Measurements from ENCODE around the gene PCSK9. TPM values are rescaled to one million over a fixed set of nuclear protein-coding genes. Genes with fewer than 3 reads are reported as not detected.
A peak's percentile ranks its signal among the peaks of the same experiment; 100 is the strongest.

Gene PCSK9
- polyA plus RNA-seq (2013, experiment 1 of 2; ENCODE audit: insufficient read length) = 0.92 TPM
- 0.69 TPM for polyA plus RNA-seq (2013, experiment 2 of 2; ENCODE audit: insufficient read length)

DNA sequence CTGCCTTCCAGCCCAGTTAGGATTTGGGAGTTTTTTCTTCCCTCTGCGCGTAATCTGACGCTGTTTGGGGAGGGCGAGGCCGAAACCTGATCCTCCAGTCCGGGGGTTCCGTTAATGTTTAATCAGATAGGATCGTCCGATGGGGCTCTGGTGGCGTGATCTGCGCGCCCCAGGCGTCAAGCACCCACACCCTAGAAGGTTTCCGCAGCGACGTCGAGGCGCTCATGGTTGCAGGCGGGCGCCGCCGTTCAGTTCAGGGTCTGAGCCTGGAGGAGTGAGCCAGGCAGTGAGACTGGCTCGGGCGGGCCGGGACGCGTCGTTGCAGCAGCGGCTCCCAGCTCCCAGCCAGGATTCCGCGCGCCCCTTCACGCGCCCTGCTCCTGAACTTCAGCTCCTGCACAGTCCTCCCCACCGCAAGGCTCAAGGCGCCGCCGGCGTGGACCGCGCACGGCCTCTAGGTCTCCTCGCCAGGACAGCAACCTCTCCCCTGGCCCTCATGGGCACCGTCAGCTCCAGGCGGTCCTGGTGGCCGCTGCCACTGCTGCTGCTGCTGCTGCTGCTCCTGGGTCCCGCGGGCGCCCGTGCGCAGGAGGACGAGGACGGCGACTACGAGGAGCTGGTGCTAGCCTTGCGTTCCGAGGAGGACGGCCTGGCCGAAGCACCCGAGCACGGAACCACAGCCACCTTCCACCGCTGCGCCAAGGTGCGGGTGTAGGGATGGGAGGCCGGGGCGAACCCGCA, at the start of gene PCSK9:
Gene PCSK9, plus strand, starts transcription at position 207 of the 741 bp plus-strand sequence. Its CDS starts 290 bp downstream, at position 497.
- DNase-seq = peak; percentile 40

DNA sequence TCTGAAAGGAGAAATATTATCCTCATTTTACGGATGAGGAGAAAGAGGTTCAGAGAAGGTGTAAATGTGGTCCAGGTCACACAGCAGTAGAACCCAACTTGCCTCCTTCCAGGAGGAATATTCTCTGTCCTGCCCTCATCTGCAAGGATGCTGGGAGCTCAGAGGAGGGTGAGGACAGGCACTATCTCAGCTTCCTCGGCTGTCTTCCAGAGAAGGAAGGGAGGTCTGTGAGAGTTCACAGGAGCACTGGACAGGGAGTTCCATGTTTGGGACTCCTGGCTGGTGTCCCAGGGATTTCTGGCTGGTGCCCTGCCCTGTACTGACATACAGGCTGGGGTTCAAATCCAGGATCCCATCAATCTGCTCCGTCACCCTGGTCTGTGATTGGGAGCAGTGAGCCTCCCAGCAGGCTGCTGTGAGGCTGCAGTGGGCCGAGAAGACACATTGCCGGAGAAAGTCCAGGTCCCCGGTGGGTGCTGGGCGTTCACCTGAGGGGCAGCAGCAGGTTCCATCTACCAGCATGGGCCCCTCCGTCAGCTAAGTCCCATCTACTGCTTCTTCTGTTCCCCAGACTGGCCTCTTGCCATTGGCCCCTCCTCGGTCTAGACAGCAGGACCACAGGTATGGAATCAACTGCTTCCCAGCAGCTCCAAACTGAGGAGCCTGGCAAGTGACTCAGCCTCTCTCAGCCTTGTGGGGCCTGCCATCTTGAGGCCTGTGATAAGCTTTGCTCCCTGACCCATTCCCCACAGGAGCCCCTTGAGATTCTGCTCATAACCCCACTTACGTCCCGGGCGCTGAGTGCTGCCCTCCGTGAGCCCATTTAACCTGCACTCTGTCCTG, 49.2 kb upstream of the PCSK9 start:
- DNase-seq = peak; percentile 27

DNA sequence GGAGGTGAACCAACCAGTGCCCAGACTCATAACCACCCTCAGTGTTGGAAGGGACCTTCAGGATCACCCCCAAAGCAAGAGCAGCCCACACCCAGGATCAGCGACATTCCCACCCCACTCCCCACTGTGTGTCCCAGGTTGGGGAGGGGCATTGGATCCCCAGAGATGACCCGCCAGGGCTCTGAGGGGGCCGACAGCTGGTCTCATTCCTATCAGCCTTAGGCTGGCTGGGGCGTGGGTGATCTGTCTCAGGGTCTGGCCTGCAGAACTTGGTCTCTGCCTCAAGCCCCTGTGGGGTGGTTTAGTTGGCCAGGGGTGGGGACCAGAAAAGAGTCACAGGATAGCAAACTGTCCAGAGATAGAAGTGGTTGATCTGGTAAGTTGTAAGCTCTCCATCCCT, 48.4 kb upstream of the PCSK9 start:
- no peak for DNase-seq

DNA sequence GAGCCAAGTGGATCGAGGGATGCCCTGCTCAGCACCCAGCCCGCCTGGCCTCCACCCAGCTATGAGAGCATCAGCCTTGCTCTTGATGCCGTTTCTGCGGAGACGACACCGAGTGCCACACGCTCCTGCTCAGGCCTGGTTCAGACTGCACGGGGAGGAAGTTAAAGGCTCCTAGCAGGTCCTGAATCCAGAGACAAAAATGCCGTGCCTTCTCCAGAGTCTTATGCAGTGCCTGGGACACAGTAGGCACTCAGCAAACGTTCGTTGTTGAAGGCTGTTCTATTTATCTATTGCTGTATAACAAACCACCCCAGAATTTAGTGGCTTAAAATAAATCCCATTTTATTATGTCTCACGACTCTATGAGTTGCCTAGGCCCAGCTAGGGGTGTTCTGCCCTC, 47.4 kb upstream of the PCSK9 start:
- DNase-seq = no peak

DNA sequence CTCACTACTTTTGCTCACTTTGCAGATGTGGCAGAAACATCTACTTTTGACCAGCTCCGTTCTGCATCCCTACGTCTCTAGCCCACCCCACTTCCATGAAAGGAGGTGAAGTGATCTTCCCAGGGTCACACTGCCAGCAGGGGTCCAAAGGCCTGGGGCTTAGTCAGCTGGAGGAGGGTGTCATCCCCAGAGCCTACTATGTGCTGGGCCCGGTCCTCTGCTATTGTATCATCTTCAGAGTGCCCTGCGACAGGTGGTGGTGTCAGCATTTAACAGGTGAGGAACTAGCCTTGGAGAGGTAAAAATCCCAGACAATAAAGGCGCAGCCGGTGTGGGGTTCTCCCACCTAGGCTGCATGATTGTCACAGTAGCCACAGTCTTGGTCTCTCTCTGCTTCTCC, 46.2 kb upstream of the PCSK9 start:
- DNase-seq = no peak

DNA sequence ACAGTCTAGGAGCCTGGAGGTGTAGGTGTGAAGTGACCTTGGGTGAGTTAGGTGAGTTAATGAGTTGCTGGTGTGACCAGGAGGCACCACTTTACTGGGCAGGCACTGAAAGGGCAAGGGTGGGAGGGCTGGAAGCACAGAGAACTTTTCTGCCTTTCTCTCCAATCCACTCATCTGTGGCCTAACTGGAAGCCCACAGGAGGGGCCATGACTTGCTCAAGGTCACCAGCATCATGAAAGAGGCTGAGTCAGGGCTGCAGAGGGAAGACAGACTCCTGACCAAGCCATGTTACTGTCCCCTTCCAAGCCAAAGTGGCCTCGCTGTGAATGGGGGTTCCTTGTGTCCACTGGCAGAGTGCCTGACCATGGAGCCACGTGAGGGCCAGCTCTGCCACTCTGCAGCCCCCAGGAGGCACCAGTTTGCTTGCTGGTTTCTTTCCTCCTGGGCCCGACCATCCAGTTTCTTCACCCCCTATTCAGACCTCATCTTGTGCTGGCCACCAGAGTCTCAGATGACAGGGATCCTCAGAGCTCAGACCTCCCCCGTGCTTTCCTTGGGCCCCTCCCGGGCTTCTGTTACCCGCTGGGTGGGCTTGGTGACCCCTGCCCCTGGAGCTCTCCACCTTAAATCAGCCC, 44.9 kb upstream of the PCSK9 start:
- no peak for DNase-seq

DNA sequence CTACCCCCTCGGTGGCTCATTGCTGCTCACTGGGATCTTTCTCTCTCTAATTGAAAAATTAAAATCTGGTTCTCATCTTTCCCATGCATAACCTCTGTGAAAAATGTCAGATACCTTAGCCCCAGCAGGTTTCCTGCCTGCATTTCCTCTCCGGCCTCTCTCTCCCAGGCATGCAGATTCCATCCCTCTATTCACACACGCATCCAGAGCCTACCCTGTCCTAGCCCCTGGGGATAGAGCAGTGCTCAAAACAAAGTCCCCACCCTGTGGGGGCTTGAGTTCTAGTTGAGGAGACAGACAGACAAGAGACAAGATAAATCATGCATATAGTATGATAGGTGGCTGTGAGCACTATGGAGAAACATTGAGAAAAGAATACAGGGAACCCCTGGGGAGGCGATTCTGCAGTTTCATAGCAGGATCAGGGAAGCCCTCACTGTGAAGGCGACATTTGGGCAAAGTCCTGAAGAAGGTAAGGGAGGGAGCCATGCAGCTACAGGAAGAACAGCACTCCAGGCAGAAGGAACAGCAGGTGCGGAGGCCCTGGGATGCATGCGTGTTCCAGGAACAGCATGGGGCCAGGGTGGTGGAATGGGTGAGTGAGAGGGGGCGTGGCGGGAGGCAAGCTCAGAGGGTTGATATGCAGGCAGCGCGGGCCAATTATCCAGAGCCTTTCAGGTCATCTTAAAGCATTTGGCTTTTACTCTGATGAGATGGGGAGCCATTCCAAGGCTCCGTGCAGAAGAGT, 44.2 kb upstream of the PCSK9 start:
- no peak for DNase-seq

DNA sequence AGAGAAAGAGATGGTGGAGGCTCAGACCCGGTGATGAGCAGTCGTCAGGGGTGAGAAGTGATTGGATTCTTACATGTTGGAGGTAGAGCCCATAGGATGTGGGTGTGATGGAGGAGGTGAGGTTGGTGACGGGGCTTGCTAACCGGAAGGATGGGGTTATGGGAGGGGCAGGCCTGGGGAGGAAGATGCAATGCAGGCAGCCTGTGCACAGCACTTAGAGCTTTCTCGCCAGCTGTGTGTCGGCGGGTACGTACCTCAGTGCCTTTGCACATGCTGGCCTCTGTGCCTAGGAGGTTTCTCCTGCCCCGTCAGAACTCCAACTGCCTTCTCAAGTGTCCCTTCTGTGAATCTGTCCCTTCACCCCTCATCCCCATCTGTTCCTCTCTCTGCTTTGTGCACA, 43.5 kb upstream of the PCSK9 start:
- no peak for DNase-seq

DNA sequence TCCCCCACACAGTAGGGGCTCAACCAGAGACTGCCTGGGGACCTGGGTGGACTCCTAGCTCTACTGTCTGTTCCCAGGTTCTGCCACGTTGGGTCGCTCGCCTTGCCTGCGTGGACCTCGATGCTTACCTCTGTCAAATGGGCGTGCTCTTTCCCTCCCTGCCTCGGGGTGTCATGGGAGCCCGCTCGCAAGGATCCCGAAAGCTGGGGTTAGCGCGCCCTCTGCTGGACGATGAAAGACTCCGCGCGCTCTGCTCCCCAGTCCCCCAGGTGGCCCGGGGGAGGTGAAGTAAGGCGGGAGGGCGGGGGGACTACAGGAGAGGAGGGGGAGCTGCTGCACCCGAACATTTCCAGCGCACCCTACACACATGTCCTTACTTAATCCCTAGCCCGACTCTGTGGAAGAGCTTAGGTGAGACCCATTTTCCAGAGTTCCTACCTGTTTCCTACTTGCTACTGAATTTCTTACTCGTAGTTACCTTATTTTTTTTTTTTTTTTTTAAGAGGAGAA, 42.9 kb upstream of the PCSK9 start:
- peak; percentile 65 for DNase-seq

DNA sequence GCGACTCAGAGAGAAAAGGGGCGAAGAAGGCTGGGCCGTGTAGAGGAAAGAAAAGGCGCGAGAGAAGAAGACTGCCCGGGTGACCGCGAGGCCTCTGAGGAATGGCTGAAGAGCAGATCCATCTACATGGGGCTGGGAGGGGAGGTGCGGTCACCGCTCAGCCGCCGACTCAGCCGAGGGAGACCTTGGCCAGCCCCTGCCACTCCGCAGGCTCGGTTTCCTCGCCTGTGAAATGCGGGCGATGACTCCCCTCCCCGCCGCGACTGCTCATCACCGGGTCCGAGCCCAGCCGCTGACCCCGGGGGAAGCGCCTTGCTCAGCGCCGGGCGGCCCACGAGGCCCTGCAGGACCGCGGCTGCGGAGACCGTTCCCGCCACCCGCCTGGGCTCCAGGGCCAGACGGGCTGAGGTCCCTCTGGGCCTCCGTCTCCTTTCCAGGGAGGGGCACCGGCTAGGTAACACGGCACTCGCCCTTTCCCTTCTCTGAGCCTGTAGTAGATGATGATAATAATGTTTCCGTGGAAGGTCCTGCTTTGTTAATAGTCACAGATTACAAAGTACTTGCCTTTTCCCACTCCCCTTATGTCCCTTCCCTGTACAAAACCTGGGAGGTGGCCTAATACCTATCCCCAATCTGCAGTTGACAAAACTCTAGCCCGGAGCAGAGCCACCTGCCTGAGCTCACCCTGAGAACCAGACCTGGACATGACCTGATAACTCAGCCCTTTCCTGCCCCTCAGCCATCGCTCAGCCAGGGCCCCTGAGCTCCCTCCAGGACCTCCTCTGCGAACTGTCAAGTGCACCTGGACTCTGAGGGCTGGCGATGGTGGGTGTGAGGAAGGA, 42.3 kb upstream of the PCSK9 start:
- no peak for DNase-seq

DNA sequence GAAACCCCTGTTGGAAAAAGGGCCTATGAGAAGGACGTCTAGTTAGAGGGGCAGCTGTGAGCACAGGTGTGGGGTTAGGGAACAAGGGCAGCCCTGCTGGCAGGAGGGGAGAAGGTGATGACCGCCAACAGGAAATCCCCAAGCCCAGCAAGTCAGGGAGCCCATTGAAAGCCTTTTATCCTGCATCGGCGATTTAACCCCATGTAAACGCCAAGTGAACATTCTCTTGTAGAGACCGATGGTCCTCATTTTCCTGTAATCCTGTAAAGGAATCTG, 41.7 kb upstream of the PCSK9 start:
- DNase-seq = no peak

DNA sequence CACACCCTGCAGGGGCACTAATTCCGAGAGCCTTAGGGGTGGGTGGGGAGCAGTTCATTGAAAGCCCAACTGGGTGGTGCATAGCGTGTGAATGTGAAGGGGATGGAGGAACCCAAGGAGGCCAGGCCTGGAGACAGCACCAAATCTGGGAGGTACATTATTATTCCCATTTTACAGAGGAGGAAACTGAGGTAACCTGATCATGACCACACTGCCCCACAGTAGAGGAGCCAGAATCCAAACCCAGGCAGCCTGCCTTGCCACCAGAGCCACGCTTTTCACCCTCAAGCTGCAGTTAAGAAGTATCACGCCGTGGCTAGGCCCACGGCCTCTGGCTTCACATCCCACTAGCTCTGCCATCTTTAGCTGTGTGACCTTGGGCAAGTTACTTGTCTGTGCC, 41.2 kb upstream of the PCSK9 start:
- DNase-seq = no peak

DNA sequence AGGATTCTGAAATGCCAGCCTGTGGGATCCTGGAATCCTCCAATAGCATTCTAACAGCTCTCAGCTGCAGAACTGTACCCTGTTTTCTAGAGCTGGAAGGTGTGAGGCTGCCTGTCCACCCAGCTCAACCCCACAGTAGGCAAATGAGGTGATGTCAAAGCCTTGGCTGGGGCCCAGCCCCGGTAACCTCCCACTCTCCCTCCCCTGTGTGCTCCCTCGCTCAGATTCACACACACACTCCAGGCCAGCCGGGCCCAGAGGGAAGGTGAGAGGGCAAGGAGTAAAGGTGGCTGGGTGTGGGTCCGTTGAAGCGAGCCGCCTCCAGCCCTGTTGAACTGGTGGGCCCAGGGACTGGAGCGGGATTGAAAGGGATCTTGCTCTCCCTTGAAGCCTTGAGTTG, 40.7 kb upstream of the PCSK9 start, which contains the start of gene BSND:
Gene BSND, plus strand, starts transcription at position 257 of the 400 bp plus-strand sequence. CDS start 254 bp downstream, outside the sequence.
- no peak for DNase-seq

DNA sequence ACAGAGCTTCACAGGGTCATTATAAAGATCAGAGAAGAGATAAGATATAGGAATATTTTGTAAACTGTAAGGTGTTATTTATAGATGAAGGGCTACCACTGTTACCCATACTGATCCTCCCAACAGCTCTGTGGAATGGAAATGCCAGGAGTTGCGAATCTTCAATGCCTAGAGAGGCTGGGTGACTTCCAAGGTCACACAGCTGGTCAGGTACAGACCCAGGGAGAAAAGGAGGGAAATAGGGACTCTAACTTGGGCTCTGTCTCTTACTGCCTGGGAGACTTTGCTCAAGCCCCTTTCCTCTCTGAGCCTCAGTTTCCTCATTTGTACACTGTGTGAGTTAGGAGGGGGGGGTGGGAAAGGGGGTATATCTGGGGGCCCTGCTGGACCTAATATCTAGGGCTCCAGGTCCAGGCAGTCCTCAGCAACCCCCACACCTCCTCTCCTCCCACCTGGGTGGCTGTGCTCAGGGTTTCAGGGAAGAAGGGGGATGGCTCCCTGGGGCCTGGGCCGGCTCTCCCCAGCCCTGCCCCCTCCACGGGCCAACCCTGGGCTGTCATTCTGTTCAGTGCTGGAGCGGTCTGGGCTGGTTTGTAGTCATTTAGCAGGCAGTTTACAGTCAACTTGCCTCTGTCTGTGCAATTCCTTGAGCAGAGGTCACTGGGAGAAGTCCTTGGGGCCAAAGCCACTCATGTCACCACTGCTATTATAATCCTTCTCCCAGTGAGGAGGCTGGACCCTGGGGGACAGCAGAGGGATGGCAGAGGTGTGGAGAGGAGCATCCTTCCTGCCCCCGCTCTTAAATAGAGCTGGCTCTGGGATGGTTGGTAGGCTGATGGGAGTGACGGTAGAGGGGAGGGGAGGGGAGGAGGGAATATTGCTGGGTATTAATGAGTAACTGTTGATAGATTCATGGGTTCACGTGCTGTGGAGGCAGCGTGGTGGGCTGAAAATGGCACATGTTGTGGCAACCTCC, 39.0 kb upstream of the PCSK9 start:
- no peak for DNase-seq

DNA sequence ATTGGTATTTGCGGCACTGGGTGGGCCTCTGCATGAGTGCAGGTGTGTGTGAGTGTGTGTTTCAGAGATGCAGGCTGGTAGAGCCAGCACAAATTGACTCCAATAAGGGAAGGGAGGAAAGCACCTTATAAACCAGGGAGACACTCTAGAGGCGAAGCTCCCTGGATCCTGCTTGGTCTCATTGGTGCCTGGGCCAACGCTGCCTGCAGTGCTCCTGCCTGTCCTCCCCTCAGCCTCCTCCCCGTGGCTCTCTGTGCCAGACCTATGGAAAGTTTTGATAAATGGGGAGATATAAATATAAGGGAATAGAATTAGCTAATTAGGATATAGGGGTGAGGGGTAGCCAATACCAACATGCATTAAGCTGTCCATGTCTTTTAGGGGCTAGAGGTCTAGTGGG, 38.0 kb upstream of the PCSK9 start:
- DNase-seq = no peak

DNA sequence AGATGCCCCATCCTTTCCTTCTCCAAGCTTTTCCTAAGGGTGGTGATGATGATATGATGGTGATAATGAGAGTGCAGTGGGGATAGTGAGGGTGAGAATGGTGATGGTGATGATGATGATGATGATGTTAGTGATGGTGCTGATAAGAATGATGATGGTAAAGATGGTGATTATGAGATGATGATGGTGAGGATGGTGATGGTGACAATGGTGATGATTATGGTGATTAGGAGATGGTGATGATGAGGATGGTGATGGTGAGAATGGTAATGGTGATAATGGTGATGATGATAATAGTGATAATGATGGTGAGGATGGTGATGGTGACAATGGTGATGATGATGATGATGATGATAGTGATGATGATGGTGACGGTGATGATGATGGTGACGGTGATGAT, 36.7 kb upstream of the PCSK9 start:
- DNase-seq = no peak

DNA sequence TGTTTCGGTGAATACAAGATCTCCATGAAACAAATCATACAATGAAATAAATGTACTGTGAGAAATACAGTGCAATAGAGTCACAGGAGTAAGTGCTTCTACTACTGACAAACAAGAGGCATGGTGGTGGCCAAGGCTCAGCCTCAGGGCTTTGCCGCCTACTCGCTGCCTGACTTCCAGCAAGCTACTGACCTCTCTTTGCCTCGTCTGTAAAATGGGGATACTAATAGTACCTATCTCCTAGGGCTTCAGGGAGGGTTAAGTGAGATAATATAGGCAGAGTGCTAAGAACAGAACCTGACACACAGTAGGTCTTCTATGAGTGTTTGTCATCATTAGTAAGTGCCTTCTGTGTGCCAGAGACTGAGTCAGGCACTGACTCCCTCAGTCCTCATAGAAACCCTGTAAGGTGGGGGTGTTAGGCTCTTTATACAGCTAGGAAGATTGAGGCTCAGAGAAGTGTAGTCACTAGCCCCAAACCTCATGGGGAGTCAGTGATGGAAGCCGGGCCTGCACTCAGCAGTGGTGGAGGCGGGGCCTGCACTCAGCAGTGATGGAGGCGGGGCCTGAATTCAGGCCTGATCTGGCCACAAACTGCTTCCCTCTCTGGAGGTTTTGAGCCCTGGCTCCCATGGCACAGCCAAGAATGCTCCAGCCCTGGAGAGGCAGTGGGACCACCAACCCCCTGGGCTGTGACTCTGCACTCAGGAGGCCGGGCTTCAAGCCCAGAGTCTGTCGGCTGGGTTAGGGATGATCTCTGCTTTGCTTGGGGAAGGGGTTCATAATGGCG, 33.8 kb upstream of the PCSK9 start:
- DNase-seq = no peak

DNA sequence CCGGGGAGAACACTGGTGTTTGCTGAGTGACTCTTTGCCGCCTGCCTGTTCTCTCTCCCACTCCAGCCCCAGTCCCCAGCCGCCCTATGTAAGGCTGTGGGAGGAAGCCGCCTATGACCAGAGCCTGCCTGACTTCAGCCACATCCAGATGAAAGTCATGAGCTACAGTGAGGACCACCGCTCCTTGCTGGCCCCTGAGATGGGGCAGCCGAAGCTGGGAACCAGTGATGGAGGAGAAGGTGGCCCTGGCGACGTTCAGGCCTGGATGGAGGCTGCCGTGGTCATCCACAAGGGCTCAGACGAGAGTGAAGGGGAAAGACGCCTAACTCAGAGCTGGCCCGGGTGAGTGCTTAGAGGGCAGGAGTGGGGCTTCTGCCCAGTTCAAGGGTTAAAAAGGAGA, 32.4 kb upstream of the PCSK9 start:
- no peak for DNase-seq

DNA sequence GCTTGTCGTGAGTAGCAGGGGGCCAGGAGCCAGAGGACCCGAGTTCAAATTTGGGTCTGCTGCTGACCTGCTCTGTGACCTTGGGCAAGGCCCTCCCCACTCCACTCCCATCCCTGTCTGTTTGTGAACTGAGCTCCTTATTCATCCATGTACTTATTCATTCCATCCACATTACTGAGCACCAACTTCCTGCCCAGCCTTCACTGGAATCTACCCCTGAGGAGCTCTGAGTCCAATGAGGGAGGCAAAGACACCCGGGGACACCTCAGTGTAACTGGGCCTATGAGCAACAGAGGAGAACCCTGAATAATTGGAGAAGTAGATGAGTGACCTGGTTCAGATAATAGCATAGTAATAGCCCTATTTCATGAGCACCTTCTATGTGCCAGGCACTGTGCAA, 31.7 kb upstream of the PCSK9 start:
- DNase-seq = peak; percentile 94
